SHP77 treated with DMSO at 0.1 percent for 48 hours (cell line): ENCODE results near the gene TOP2B.
A peak's percentile ranks its signal among the peaks of the same experiment; 100 is the strongest.

Experiments used
- DNase-seq: peaks from one replicate; lab custom pipeline; 2025; lab: John Stamatoyannopoulos, UW

TOP2B gene

GRCh38 chr3:25673738-25674298 is 9.1 kb upstream of the TOP2B start:
- no peak for DNase-seq

GRCh38 chr3:25665315-25666280 is 891 bp upstream of the TOP2B start:
- no peak for DNase-seq

GRCh38 chr3:25663869-25664811 is 567 bp downstream of the TOP2B start:
- peak; percentile 44 for DNase-seq

GRCh38 chr3:25663347-25663868 is 1.3 kb downstream of the TOP2B start:
- DNase-seq: no peak

GRCh38 chr3:25662736-25663320 is 1.9 kb downstream of the TOP2B start:
- no peak for DNase-seq

- DNase-seq: no peak
Observed at GRCh38 chr3:25661694-25662437, 2.8 kb downstream of the TOP2B start.

- no peak for DNase-seq
Observed at GRCh38 chr3:25658836-25659235, 5.9 kb downstream of the TOP2B start.

- DNase-seq: no peak
Observed at GRCh38 chr3:25657293-25657692, 7.4 kb downstream of the TOP2B start.

GRCh38 chr3:25655659-25656058 is 9.0 kb downstream of the TOP2B start:
- no peak for DNase-seq

- DNase-seq: no peak
Observed at GRCh38 chr3:25654576-25654975, 10.1 kb downstream of the TOP2B start.

GRCh38 chr3:25653322-25653721 is 11.4 kb downstream of the TOP2B start:
- DNase-seq: no peak

- DNase-seq: no peak
Observed at GRCh38 chr3:25652921-25653320, 11.8 kb downstream of the TOP2B start.

- no peak for DNase-seq
Observed at GRCh38 chr3:25648925-25649830, 15.5 kb downstream of the TOP2B start.

- peak; percentile 59 for DNase-seq
Observed at GRCh38 chr3:25648107-25648535, 16.6 kb downstream of the TOP2B start.

GRCh38 chr3:25635038-25635437 is 29.7 kb downstream of the TOP2B start:
- DNase-seq: no peak

- DNase-seq: no peak
Observed at GRCh38 chr3:25633919-25634318, 30.8 kb downstream of the TOP2B start.

GRCh38 chr3:25631989-25632388 is 32.7 kb downstream of the TOP2B start:
- DNase-seq: no peak

GRCh38 chr3:25621087-25621486 is 43.6 kb downstream of the TOP2B start:
- DNase-seq: no peak

- no peak for DNase-seq
Observed at GRCh38 chr3:25620493-25620892, 44.2 kb downstream of the TOP2B start.

- no peak for DNase-seq
Observed at GRCh38 chr3:25619382-25619781, 45.3 kb downstream of the TOP2B start.
